Fibroblast of lung (primary cell): ENCODE results near the gene GGT6. TPM values are rescaled to one million over a fixed set of nuclear protein-coding genes. Genes with fewer than 3 reads are reported as not detected.
"Not testable (repeated sequence)": the region's sequence is repeated elsewhere in the genome, so short reads cannot be mapped to it uniquely, and the experiment has no call there.

ENCODE experiments used
- DNase-seq, 2 donors: peaks; one replicate each; pipeline versions ENCODE4 v3.0.0 to v3.0.0-alpha.2; 2010; ENCODE audit warnings: low read depth in 2 of 2
- H2AFZ ChIP-seq: 2 replicates; pipeline ENCODE4 v1.5.1; 2012; ENCODE audit warnings: low read length, control low read depth, inconsistent platforms
- H3K27ac ChIP-seq: 2 replicates; pipeline ENCODE4 v1.5.1; 2011; ENCODE audit warnings: low read length, control low read depth; ENCODE audit not compliant: insufficient read depth
- H3K27me3 ChIP-seq: 2 replicates; pipeline ENCODE4 v1.5.1; 2011; ENCODE audit warnings: mild to moderate bottlenecking, low read length; ENCODE audit not compliant: control insufficient read depth, insufficient read depth
- H3K36me3 ChIP-seq: 2 replicates; pipeline ENCODE4 v1.5.1; 2011; ENCODE audit warnings: low read length; ENCODE audit not compliant: control insufficient read depth, insufficient read depth
- H3K4me1 ChIP-seq: 2 replicates; pipeline ENCODE4 v1.5.1; 2011; ENCODE audit warnings: low read length; ENCODE audit not compliant: control insufficient read depth, insufficient read depth; ENCODE audit errors: extremely low read depth
- H3K4me2 ChIP-seq: 2 replicates; pipeline ENCODE4 v1.5.1; 2011; ENCODE audit warnings: low read length, control low read depth; ENCODE audit not compliant: insufficient read depth; ENCODE audit errors: extremely low read depth
- H3K4me3 ChIP-seq, 4 experiments: fragments of 200-600 bp in 1 of 4; sonication (generic) in 1 of 4; replicated peaks in 1 of 4; 2 replicates each; pipeline ENCODE4 v1.5.1; 2011 to 2016; ENCODE audit warnings: low read length in 4 of 4, low read depth in 3 of 4, mild to moderate bottlenecking in 3 of 4, control low read depth in 2 of 4, inconsistent platforms in 1 of 4, mixed read lengths in 1 of 4; ENCODE audit not compliant: insufficient read depth in 1 of 4; ENCODE audit errors: control extremely low read depth in 1 of 4
- H3K79me2 ChIP-seq: 2 replicates; pipeline ENCODE4 v1.5.1; 2012; ENCODE audit warnings: mild to moderate bottlenecking, low read length, inconsistent platforms; ENCODE audit not compliant: control insufficient read depth, insufficient read depth
- H3K9ac ChIP-seq: 2 replicates; pipeline ENCODE4 v1.5.1; 2011; ENCODE audit warnings: mild to moderate bottlenecking, low read length, control low read depth; ENCODE audit not compliant: insufficient read depth
- H3K9me3 ChIP-seq: 2 replicates; pipeline ENCODE4 v1.5.1; 2012; ENCODE audit warnings: low read depth, low read length; ENCODE audit not compliant: control insufficient read depth, insufficient read depth
- H4K20me1 ChIP-seq: 2 replicates; pipeline ENCODE4 v1.5.1; 2011; ENCODE audit warnings: low read length; ENCODE audit not compliant: control insufficient read depth, insufficient read depth; ENCODE audit errors: extremely low read depth
- CTCF ChIP-seq, 2 donors: IDR thresholded peaks in 1 of 2; conservative IDR thresholded peaks in 1 of 2; 1 replicate in 1 of 2; 2 replicates in 1 of 2; pipeline ENCODE4 v1.5.1; 2011 to 2012; ENCODE audit warnings: low read length in 2 of 2, control low read depth in 1 of 2, inconsistent platforms in 1 of 2, low read depth in 1 of 2, mild to moderate bottlenecking in 1 of 2
- EZH2 ChIP-seq: IDR thresholded peaks from 2 replicates; pipeline ENCODE4 v1.5.1; 2012; ENCODE audit warnings: low read length, control low read depth, mild to moderate bottlenecking; ENCODE audit errors: missing control alignments
- polyA plus RNA-seq, 2 donors: library from polyadenylated mRNA; depleted of rRNA in 1 of 2; stranded (reverse) in 1 of 2; unstranded in 1 of 2; fragments of >200 nt; gene quantifications; 2 replicates each; pipeline ENCODE4 v1.2.1, GENCODE V29; 2011 to 2012; ENCODE audit warnings: missing spikeins in 1 of 2
- total RNA-seq: library from RNA; depleted of rRNA; stranded (reverse); fragments of >200 nt; gene quantifications from 2 replicates; pipeline ENCODE4 v1.2.1, GENCODE V29; 2014

Gene GGT6
- total and polyA plus RNA-seq, 2 donors (not counting 1 experiment from before 2014, with no cell fraction given): not detected

- Histone ChIP-seq H3K27me3 (no peaks in the 10 kb centered on the region), H3K4me1 (no peaks in the 10 kb centered on the region), H3K36me3 (no peaks in the 10 kb centered on the region), H3K4me3 (no peak overlapping the region), H2AFZ (no peak overlapping the region), H3K4me2 (no peak overlapping the region), H3K9ac (no peak overlapping the region), H4K20me1 (no peaks in the 10 kb centered on the region), H3K9me3 (no peaks in the 10 kb centered on the region), H3K27ac (no peak overlapping the region), H3K79me2 (no peaks in the 10 kb centered on the region)
- TF ChIP-seq CTCF (conservative IDR thresholded peaks at IDR 0.05 in 1 of 2, IDR thresholded peaks at IDR 0.05 in 1 of 2; ENCODE audit: low read depth in 1 of 2, low read length in 2 of 2): no peak
- TF ChIP-seq EZH2: no peak
- no peak for DNase-seq
Measured at GRCh38 chr17:4592240-4593005, 32.0 kb upstream of the GGT6 start.

- peak; percentile 25 to 69 for DNase-seq
- no peak overlapping the region for H3K4me2 ChIP-seq
- no peak for TF ChIP-seq CTCF (conservative IDR thresholded peaks at IDR 0.05 in 1 of 2, IDR thresholded peaks at IDR 0.05 in 1 of 2; ENCODE audit: low read depth in 1 of 2, low read length in 2 of 2)
- no peak for TF ChIP-seq EZH2
- H3K79me2 ChIP-seq: no peaks in the 10 kb centered on the region
- no peak overlapping the region for H3K9ac ChIP-seq
- H3K4me3 ChIP-seq: no peak overlapping the region
- no peaks in the 10 kb centered on the region for H3K4me1 ChIP-seq
- peaks cover 4% of the 10 kb centered on the region for H3K27me3 ChIP-seq
- no peaks in the 10 kb centered on the region for H3K9me3 ChIP-seq
- no peak overlapping the region for H3K27ac ChIP-seq
- H3K36me3 ChIP-seq: no peaks in the 10 kb centered on the region
- no peak overlapping the region for H2AFZ ChIP-seq
- no peaks in the 10 kb centered on the region for H4K20me1 ChIP-seq
Measured at GRCh38 chr17:4591529-4591928, 31.2 kb upstream of the GGT6 start.

GRCh38 chr17:4590981-4591453 lies 30.6 kb upstream of the GGT6 start:
- H3K27me3 ChIP-seq: peaks cover 4% of the 10 kb centered on the region

GRCh38 chr17:4590042-4590441 lies 29.7 kb upstream of the GGT6 start:
- not testable (repeated sequence) for H2AFZ ChIP-seq, H3K9ac ChIP-seq, H3K9me3 ChIP-seq, DNase-seq, H3K4me2 ChIP-seq, H3K4me1 ChIP-seq, H4K20me1 ChIP-seq, H3K27ac ChIP-seq, H3K36me3 ChIP-seq, H3K79me2 ChIP-seq, H3K4me3 ChIP-seq
- peaks cover 11% of the 10 kb centered on the region for H3K27me3 ChIP-seq

More at GRCh38 chr17:4590981-4591453, 30.6 kb upstream of the GGT6 start:
- Histone ChIP-seq H2AFZ (no peak overlapping the region), H3K9me3 (no peaks in the 10 kb centered on the region), H3K79me2 (no peaks in the 10 kb centered on the region), H3K9ac (no peak overlapping the region), H3K36me3 (no peaks in the 10 kb centered on the region), H3K4me2 (no peak overlapping the region), H3K4me3 (no peak overlapping the region), H3K4me1 (no peaks in the 10 kb centered on the region), H3K27ac (no peak overlapping the region), H4K20me1 (no peaks in the 10 kb centered on the region)
- no peak for DNase-seq
- TF ChIP-seq EZH2 (no peak), CTCF (conservative IDR thresholded peaks at IDR 0.05 in 1 of 2, IDR thresholded peaks at IDR 0.05 in 1 of 2; ENCODE audit: low read depth in 1 of 2, low read length in 2 of 2) (no peak)
